Tibial artery (tissue), 4 donors: Measurements from ENCODE around the gene ANK2.
A peak's percentile ranks its signal among the peaks of the same experiment; 100 is the strongest.

Experiments used
- DNase-seq, 2 donors: peaks; one replicate each; pipeline ENCODE4 v3.0.0-alpha.2; 2019
- H3K27ac ChIP-seq, 2 donors: fragments of 200-600 bp; sonication (generic) in 1 of 2; 1 replicate in 1 of 2; 2 replicates in 1 of 2; pipeline ENCODE4 v1.5.1; 2018 to 2019; ENCODE audit warnings: mild to moderate bottlenecking in 1 of 2
- H3K27me3 ChIP-seq, 2 donors: fragments of 200-600 bp; sonication (generic) in 1 of 2; one replicate each; pipeline versions ENCODE4 v1.5.1 to v1.6.0; 2016 to 2019
- H3K36me3 ChIP-seq, 3 donors: fragments of 200-600 bp; sonication (generic) in 2 of 3; one replicate each; pipeline ENCODE4 v1.5.1; 2016 to 2019; ENCODE audit warnings: mild to moderate bottlenecking in 2 of 3
- H3K4me1 ChIP-seq, 4 donors: fragments of 200-600 bp; sonication (generic) in 2 of 4; 1 replicate in 3 of 4; 2 replicates in 1 of 4; pipeline ENCODE4 v1.5.1; 2016 to 2019
- H3K4me3 ChIP-seq, 2 donors: fragments of 200-600 bp; sonication (generic) in 1 of 2; 1 replicate in 1 of 2; 2 replicates in 1 of 2; pipeline ENCODE4 v1.5.1; 2018 to 2019; ENCODE audit warnings: mild to moderate bottlenecking in 2 of 2
- H3K9me3 ChIP-seq, 3 donors: fragments of 200-600 bp; sonication (generic) in 1 of 3; one replicate each; pipeline ENCODE4 v1.5.1; 2016 to 2019
- CTCF ChIP-seq, 2 experiments: fragments of 200-600 bp in 1 of 2; fragments of 450-650 bp in 1 of 2; IDR thresholded peaks; one replicate each; pipeline ENCODE4 v1.5.1; 2017 to 2019; ENCODE audit warnings: antibody characterized with exemption in 2 of 2, mild to moderate bottlenecking in 1 of 2, moderate library complexity in 1 of 2
- intact Hi-C: fragments of 100-400 bp; cut with DNase I; formaldehyde crosslinking; loops from one replicate; pipeline ENCODE4 v1.15.0; 2023; ENCODE audit warnings: low total_unique reads

Gene ANK2

GRCh38 chr4:113411496-113411938, 362.1 kb downstream of the ANK2 start:
- H3K27me3 ChIP-seq, result no peaks in the 10 kb centered on the region
- no peaks in the 10 kb centered on the region for H3K4me1 ChIP-seq
- DNase-seq, result peak in 1 of 2 donors; percentile 60
- H3K9me3 ChIP-seq, result no peaks in the 10 kb centered on the region
- no peak for TF ChIP-seq CTCF (IDR thresholded peaks at IDR 0.05)
- H3K4me3 ChIP-seq, result no peak overlapping the region
- H3K27ac ChIP-seq, result no peak overlapping the region
- no peaks in the 10 kb centered on the region for H3K36me3 ChIP-seq
- intact Hi-C loops, result no loop called here

- Histone ChIP-seq H3K4me3 (no peak overlapping the region), H3K36me3 (no peaks in the 10 kb centered on the region), H3K4me1 (no peaks in the 10 kb centered on the region), H3K27me3 (no peaks in the 10 kb centered on the region), H3K27ac (no peak overlapping the region), H3K9me3 (peaks cover 0 to 12% (median 0%) of the 10 kb centered on the region in 3 donors)
- TF ChIP-seq CTCF (IDR thresholded peaks at IDR 0.05), result no peak
- intact Hi-C loops, result no loop called here
- no peak for DNase-seq
Observed at GRCh38 chr4:113419631-113420030, 370.2 kb downstream of the ANK2 start.

DNA sequence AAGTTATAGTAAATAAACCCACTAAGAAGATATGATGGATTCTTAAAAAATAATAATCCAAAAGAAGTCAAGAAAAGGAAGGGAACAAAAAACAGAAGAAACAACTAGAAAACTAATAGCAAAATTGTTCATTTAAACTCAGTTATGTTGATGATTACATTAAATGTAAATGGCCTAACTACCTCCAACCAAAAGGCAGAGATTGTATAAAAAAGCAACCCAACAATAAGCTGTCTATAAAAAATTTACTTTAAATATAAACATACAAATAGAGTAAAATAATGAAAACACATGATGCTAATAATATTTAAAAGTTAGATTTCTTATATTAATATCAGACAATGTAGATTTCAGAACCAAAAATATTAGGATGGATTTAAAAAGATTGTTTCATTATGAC, 371.5 kb downstream of the ANK2 start:
- no peak for DNase-seq
- intact Hi-C loops, result no loop called here
- H3K4me3 ChIP-seq, result no peak overlapping the region
- no peak overlapping the region for H3K27ac ChIP-seq
- H3K27me3 ChIP-seq, result no peaks in the 10 kb centered on the region
- no peaks in the 10 kb centered on the region for H3K4me1 ChIP-seq
- no peak for TF ChIP-seq CTCF (IDR thresholded peaks at IDR 0.05)
- peaks cover 0 to 12% (median 0%) of the 10 kb centered on the region in 3 donors for H3K9me3 ChIP-seq
- no peaks in the 10 kb centered on the region for H3K36me3 ChIP-seq

DNA sequence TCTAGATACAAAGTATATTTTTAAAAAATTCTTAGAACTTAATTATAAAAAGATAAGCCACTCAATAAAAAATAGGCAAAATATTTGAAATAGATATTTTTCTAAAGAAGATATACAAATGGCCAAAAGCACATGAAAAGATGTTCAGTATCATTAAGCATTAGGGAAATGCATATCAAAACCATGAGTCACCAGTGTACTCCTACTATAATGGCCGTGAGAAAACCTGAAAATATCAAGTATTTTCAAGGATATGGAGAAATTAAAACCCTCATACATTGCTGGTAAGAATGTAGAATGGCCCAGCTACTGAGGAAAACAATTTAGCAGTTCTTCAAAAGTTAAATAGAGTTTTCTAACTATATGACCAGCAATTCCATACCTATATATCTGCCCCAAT, 374.2 kb downstream of the ANK2 start:
- DNase-seq, result no peak
- Histone ChIP-seq H3K27me3 (no peaks in the 10 kb centered on the region), H3K9me3 (peaks cover 0 to 12% (median 0%) of the 10 kb centered on the region in 3 donors), H3K36me3 (no peaks in the 10 kb centered on the region), H3K4me1 (no peaks in the 10 kb centered on the region), H3K4me3 (no peak overlapping the region), H3K27ac (no peak overlapping the region)
- TF ChIP-seq CTCF (IDR thresholded peaks at IDR 0.05), result no peak
- intact Hi-C loops, result no loop called here

- no peaks in the 10 kb centered on the region for H3K9me3 ChIP-seq
- peaks cover 0 to 51% (median 24%) of the 10 kb centered on the region in 4 donors for H3K4me1 ChIP-seq
- H3K27me3 ChIP-seq, result no peaks in the 10 kb centered on the region
- DNase-seq, result no peak
- H3K4me3 ChIP-seq, result no peak overlapping the region
- peak overlapping the region; percentile 57 to 59 for H3K27ac ChIP-seq
- intact Hi-C loops, result no loop called here
- TF ChIP-seq CTCF (IDR thresholded peaks at IDR 0.05), result no peak
- H3K36me3 ChIP-seq, result no peaks in the 10 kb centered on the region
Observed at GRCh38 chr4:113433116-113433515, 383.7 kb downstream of the ANK2 start.
